OCI-LY3 (cell line): ENCODE measurements around the gene ZNF432.

Experiments used
- EZH2phosphoT487 ChIP-seq: fragments of 200-600 bp; shearing (Covaris generic); IDR thresholded peaks from 2 replicates; pipeline ENCODE4 v1.6.1; 2018; ENCODE audit warnings: antibody characterized with exemption, mixed run types, low read depth
- TF ChIP-seq, protein P1 (sequence below): fragments of 200-600, 300-600 bp; sonication (generic); IDR thresholded peaks from 2 replicates; pipeline ENCODE4 v1.5.1; 2014; ENCODE audit warnings: antibody characterized with exemption, low read length, low read depth

DNA sequence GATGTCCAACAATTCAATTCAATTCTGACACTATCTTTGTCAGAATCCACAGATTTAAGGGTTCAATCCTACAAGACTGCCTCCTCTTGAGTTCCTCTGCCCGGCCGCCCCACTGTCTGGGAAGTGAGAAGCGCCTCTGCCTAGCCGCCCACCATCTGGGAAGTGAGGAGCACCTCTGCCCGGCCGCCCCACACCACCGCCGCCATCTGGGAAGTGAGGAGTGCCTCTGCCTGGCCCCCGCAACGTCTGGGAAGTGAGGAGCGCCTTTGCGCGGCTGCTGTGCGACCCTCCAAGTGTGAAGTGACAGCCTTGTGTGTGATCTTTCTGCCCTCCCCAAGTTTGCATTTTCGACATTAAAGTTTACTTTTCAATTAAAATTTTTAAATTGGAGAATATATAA, 26.4 kb downstream of the ZNF432 start:
- TF ChIP-seq, protein P1, sequence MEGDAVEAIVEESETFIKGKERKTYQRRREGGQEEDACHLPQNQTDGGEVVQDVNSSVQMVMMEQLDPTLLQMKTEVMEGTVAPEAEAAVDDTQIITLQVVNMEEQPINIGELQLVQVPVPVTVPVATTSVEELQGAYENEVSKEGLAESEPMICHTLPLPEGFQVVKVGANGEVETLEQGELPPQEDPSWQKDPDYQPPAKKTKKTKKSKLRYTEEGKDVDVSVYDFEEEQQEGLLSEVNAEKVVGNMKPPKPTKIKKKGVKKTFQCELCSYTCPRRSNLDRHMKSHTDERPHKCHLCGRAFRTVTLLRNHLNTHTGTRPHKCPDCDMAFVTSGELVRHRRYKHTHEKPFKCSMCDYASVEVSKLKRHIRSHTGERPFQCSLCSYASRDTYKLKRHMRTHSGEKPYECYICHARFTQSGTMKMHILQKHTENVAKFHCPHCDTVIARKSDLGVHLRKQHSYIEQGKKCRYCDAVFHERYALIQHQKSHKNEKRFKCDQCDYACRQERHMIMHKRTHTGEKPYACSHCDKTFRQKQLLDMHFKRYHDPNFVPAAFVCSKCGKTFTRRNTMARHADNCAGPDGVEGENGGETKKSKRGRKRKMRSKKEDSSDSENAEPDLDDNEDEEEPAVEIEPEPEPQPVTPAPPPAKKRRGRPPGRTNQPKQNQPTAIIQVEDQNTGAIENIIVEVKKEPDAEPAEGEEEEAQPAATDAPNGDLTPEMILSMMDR = no peak
- TF ChIP-seq EZH2phosphoT487 = no peak
